Muscle layer of colon (tissue), 2 donors: ENCODE data around the gene SLC29A2.
"Not testable (repeated sequence)": the region's sequence is repeated elsewhere in the genome, so short reads cannot be mapped to it uniquely, and the experiment has no call there.

ENCODE experiments used
- H3K27ac ChIP-seq: one replicate; pipeline ENCODE4 v1.7.0; 2013; ENCODE audit warnings: low read depth, mild to moderate bottlenecking, low read length, moderate library complexity
- H3K27me3 ChIP-seq, 2 donors: one replicate each; pipeline ENCODE4 v1.7.0; 2013; ENCODE audit warnings: low read length in 2 of 2, mild to moderate bottlenecking in 2 of 2; ENCODE audit not compliant: insufficient read depth in 2 of 2, control insufficient read depth in 1 of 2
- H3K36me3 ChIP-seq: one replicate; pipeline ENCODE4 v1.7.0; 2013; ENCODE audit warnings: mild to moderate bottlenecking, low read length; ENCODE audit not compliant: insufficient read depth
- H3K4me1 ChIP-seq: one replicate; pipeline ENCODE4 v1.7.0; 2013; ENCODE audit warnings: mild to moderate bottlenecking, low read length; ENCODE audit not compliant: insufficient read depth
- H3K4me3 ChIP-seq, 2 donors: one replicate each; pipeline ENCODE4 v1.7.0; 2013; ENCODE audit warnings: low read length in 2 of 2, low read depth in 1 of 2, mild to moderate bottlenecking in 1 of 2, moderate library complexity in 1 of 2
- H3K9ac ChIP-seq: one replicate; pipeline ENCODE4 v1.7.0; 2013; ENCODE audit warnings: low read length
- H3K9me3 ChIP-seq: one replicate; pipeline ENCODE4 v1.7.0; 2013; ENCODE audit warnings: mild to moderate bottlenecking, low read length
- donor health status: abdominal sarcoma.
- donor health status: Adenocarcinoma of cecum.

The SLC29A2 gene

DNA sequence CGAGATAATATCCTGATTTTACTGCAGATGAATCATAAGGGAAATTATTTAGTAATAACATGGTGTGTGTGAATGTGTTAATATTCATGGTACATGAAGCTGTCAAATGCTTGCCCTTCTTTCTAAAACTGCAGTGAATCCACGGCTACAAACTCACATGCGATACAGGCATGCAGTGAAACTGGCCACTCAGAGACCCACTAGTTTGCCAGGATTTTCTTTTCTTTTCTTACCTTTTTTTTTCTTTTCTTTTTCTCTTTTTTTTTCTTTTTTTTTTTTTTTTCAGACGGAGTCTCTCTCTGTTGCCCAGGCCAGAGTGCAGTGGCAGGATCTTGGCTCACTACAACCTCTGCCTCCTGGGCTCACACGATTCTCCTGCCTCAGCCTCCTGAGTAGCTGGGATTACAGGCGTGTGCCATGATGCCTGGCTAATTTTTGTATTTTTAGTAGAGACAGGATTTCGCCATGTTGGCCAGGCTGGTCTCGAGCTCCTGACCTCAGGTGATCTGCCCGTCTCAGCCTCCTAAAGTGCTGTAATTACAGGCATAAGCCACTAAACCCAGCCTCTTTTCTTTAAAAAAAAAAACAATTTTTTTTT lies 2.2 kb upstream of the SLC29A2 start:
- H3K9ac ChIP-seq, H3K27ac ChIP-seq, H3K4me3 ChIP-seq, H3K36me3 ChIP-seq, H3K4me1 ChIP-seq, H3K9me3 ChIP-seq: not testable (repeated sequence)
- peaks cover 18 to 41% of the 10 kb centered on the region in 2 donors for H3K27me3 ChIP-seq

DNA sequence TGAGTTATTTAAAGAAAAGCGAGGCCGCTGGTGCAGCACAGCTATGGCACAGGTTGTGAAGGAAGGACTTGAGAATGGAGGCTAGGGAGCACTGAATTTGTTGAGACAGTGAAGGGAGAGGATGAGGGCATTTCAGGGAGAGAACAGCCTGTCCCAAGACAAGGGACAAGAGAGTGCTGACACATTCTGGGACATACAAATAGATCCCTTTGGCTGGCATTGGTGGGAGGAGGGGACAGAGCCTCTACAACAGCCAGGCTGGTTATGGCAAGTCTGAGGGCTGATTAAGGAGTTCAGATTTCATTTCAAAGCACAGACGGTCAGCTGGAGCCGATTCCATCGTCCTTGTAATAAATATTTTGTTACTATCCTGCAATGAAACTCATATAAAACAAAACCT lies 1.7 kb upstream of the SLC29A2 start:
- no peak overlapping the region for H3K9ac ChIP-seq
- H3K27ac ChIP-seq = no peak overlapping the region
- no peak overlapping the region for H3K4me3 ChIP-seq
- H3K27me3 ChIP-seq = peaks cover 18 to 44% of the 10 kb centered on the region in 2 donors
- no peaks in the 10 kb centered on the region for H3K9me3 ChIP-seq
- peaks cover 6% of the 10 kb centered on the region for H3K4me1 ChIP-seq
- H3K36me3 ChIP-seq = no peaks in the 10 kb centered on the region

- Histone ChIP-seq H3K27me3 (peaks cover 18 to 45% of the 10 kb centered on the region in 2 donors), H3K27ac (no peak overlapping the region), H3K36me3 (no peaks in the 10 kb centered on the region), H3K4me3 (no peak overlapping the region), H3K4me1 (peaks cover 6% of the 10 kb centered on the region), H3K9me3 (no peaks in the 10 kb centered on the region), H3K9ac (no peak overlapping the region)
Measured at GRCh38 chr11:66369073-66369894, 2.3 kb downstream of the SLC29A2 start.

DNA sequence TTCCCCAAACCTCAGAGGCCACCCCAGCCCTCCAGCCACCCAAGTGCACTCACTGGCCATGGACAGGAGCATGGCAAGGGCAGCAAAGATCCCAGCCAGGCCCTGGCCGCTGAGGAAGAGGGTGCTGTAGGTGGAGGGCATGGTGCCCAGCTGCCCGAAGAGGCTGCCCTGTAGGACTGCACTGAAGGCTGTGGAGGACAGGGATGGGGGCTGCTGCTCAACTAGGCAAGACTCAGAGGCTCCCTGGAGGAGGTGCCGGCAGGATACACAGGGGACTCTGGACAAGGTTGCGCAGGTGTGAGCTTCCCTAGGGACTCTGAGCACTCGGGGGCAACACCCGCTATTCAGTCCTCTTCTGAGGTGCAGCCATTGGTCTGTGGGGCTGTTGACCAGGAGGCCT lies 3.1 kb downstream of the SLC29A2 start:
- H3K4me1 ChIP-seq = peaks cover 6% of the 10 kb centered on the region
- no peaks in the 10 kb centered on the region for H3K9me3 ChIP-seq
- H3K4me3 ChIP-seq = no peak overlapping the region
- no peak overlapping the region for H3K27ac ChIP-seq
- H3K36me3 ChIP-seq = no peaks in the 10 kb centered on the region
- H3K9ac ChIP-seq = no peak overlapping the region
- H3K27me3 ChIP-seq = peaks cover 13 to 37% of the 10 kb centered on the region in 2 donors

DNA sequence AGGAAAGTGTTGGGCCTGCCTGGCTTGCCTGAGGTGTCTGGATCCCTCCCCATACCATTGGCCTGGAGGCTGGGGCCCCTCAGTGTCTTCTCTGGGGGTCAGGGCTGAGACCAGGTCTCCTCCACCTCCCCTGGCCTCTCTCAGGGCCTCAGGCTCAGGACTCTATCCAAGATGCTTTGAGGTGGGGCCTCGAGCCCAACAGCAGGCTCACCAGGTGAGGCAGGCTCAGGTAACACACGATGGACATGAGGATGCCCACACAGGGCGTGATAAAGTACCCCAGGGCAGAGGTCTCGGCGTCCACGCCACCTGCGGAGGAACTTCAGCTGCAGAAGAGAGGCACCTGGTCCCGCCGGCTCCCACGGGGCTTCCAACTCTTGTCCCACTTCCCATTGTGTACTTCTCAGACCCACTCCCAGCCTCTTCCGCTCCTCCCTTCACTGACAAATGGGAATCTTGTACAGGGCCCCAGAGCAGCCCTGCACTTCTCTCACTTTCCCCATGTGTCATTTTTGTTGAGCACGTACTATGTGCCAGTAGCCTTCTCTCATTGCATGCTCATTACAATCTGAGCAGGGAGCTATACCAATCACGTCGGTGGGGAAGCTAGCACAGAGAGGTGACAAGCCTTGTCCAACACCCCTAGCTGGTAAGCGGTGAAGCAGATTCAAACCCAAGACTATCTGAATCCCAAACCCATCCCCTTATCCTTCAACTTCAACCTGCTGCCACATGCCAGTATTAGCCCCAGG lies 3.8 kb downstream of the SLC29A2 start:
- Histone ChIP-seq H3K36me3 (no peaks in the 10 kb centered on the region), H3K9ac (no peak overlapping the region), H3K4me1 (peaks cover 6% of the 10 kb centered on the region)

DNA sequence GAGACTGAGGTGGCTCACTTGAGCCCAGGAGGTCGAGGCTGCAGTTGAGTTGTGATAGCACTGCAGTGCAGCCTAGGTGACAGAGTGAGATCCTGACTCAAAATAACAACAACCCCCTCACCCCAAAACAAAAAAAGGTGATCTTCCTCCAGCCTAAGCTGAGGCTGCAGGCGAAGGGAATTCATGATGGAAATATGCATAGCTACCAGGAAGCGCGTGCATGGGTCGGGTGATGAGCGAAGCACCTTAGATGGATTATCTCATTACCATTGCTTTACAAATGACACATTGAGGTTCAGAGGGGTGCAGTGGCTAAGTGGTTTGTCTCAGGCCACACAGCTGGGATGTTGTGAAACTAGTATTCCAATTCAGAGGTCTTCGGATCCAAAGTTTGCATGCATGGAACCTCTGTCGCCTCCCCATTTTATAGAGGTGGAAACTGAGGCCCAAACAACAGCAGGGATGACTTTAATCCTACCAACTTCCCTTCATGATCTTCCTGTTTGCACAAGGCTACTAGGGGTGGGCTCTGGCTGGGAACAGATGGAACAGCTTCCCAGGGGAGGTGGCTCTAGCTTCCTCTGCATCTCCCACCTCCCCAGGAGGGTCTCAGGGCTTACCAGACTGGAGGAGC lies 4.6 kb downstream of the SLC29A2 start:
- Histone ChIP-seq H3K27ac (no peak overlapping the region), H3K27me3 (peaks cover under 1 to 22% of the 10 kb centered on the region in 2 donors), H3K4me3 (no peak overlapping the region), H3K9ac (no peak overlapping the region), H3K4me1 (peaks cover under 1% of the 10 kb centered on the region), H3K9me3 (no peaks in the 10 kb centered on the region), H3K36me3 (no peaks in the 10 kb centered on the region)

More for the DNA sequence above, 3.8 kb downstream of the SLC29A2 start:
- H3K4me3 ChIP-seq = no peak overlapping the region
- H3K27me3 ChIP-seq = peaks cover 8 to 30% of the 10 kb centered on the region in 2 donors
- H3K9me3 ChIP-seq = no peaks in the 10 kb centered on the region
- H3K27ac ChIP-seq = no peak overlapping the region

- Histone ChIP-seq H3K9ac (no peak overlapping the region), H3K27me3 (peaks cover 0 to 12% of the 10 kb centered on the region in 2 donors), H3K36me3 (no peaks in the 10 kb centered on the region), H3K9me3 (no peaks in the 10 kb centered on the region), H3K4me1 (no peaks in the 10 kb centered on the region), H3K27ac (no peak overlapping the region), H3K4me3 (no peak overlapping the region)
Measured at GRCh38 chr11:66365711-66366619, 5.6 kb downstream of the SLC29A2 start.

- H3K27me3 ChIP-seq = peaks cover 0 to 5% of the 10 kb centered on the region in 2 donors
- H3K4me3 ChIP-seq = no peak overlapping the region
- no peaks in the 10 kb centered on the region for H3K9me3 ChIP-seq
- no peak overlapping the region for H3K27ac ChIP-seq
- H3K9ac ChIP-seq = no peak overlapping the region
- H3K36me3 ChIP-seq = no peaks in the 10 kb centered on the region
- H3K4me1 ChIP-seq = no peaks in the 10 kb centered on the region
Measured at GRCh38 chr11:66365166-66365565, 6.4 kb downstream of the SLC29A2 start.

DNA sequence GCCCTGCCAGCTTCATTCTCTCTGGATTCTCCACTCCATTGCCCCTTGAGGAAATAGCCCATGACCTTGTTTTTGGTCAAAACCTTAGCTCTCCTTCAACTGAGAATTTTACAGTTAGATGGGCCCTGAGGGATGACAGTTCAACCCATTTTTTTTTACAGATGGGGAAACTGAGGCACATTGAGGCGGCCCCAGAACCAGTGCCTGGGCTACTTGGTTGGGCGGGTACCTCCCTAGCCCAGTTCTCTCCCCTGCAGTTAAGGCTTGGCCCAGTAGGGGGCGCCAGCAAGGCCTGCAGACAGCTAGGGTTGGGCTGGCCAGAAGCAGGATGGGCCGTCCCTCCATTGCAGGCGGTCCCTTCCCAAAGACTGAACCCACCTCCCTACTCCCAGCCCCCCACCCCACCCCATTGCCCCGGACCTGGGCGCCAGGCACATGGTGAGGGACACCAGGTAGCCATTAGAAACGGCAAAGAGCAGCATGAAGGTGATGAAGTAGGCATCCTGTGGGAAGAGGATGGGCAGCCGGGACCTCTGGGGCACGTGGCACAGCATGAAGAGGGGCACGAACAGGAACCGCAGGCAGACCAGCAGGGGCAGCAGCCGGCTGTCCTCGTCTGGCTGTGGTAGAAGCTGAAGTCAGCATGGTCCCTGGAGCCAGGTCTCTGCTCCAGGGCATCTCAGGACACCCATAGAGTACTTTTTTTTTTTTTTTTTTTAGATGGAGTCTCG lies 7.6 kb downstream of the SLC29A2 start:
- Histone ChIP-seq H3K36me3 (no peaks in the 10 kb centered on the region), H3K4me3 (no peak overlapping the region), H3K27ac (no peak overlapping the region), H3K27me3 (peaks cover 0 to 5% of the 10 kb centered on the region in 2 donors), H3K9me3 (no peaks in the 10 kb centered on the region), H3K9ac (no peak overlapping the region), H3K4me1 (no peaks in the 10 kb centered on the region)

- H3K9ac ChIP-seq = no peak overlapping the region
- H3K36me3 ChIP-seq = no peaks in the 10 kb centered on the region
- H3K27ac ChIP-seq = no peak overlapping the region
- peaks cover 0 to under 1% of the 10 kb centered on the region in 2 donors for H3K27me3 ChIP-seq
- H3K9me3 ChIP-seq = no peaks in the 10 kb centered on the region
- no peaks in the 10 kb centered on the region for H3K4me1 ChIP-seq
- H3K4me3 ChIP-seq = no peak overlapping the region
Measured at GRCh38 chr11:66363187-66363601, 8.4 kb downstream of the SLC29A2 start.
